HepG2 (cell line): ENCODE measurements around the gene ATAD3C. TPM values are rescaled to one million over a fixed set of nuclear protein-coding genes. Genes with fewer than 3 reads are reported as not detected.

Experiments
- CBX2 ChIP-seq, 2 experiments: fragments of 200-600 bp in 1 of 2; sonication (generic); formaldehyde crosslinking in 1 of 2; IDR thresholded peaks; 2 replicates each; pipeline versions ENCODE4 v1.7.0 to v1.8.1; 2018 to 2022; ENCODE audit warnings: low read depth in 2 of 2, low read length in 1 of 2, mild to moderate bottlenecking in 1 of 2, missing genetic modification reagents in 1 of 2
- EZH2 ChIP-seq: conservative IDR thresholded peaks from 2 replicates; pipeline ENCODE4 v1.6.1; 2012; ENCODE audit warnings: mild to moderate bottlenecking, low read depth, low read length, moderate library complexity
- GPN1 ChIP-seq: sonication (generic); formaldehyde crosslinking; IDR thresholded peaks from 2 replicates; pipeline ENCODE4 v1.5.1; 2020; ENCODE audit warnings: missing genetic modification reagents, borderline replicate concordance
- KDM3A ChIP-seq: IDR thresholded peaks from 2 replicates; pipeline ENCODE4 v1.6.1; 2018; ENCODE audit warnings: low read depth, missing compliant biosample characterization
- KIAA2018 ChIP-seq: sonication (generic); formaldehyde crosslinking; IDR thresholded peaks from 2 replicates; pipeline ENCODE4 v1.5.0; 2020; ENCODE audit warnings: mild to moderate bottlenecking, missing genetic modification reagents, borderline replicate concordance
- MLXIP ChIP-seq: sonication (generic); formaldehyde crosslinking; IDR thresholded peaks from 2 replicates; pipeline ENCODE4 v1.9.0; 2021; ENCODE audit warnings: missing genetic modification reagents, borderline replicate concordance
- ONECUT2 ChIP-seq: sonication (generic); formaldehyde crosslinking; IDR thresholded peaks from 2 replicates; pipeline ENCODE4 v1.4.0; 2020; ENCODE audit warnings: missing genetic modification reagents
- PCBP2 ChIP-seq: fragments of 200-400 bp; formaldehyde crosslinking; optimal IDR thresholded peaks from 2 replicates; pipeline ENCODE3; 2018; ENCODE audit warnings: low read length, low read depth; ENCODE audit not compliant: poor library complexity, severe bottlenecking
- SRF ChIP-seq: IDR thresholded peaks from 2 replicates; pipeline ENCODE4 v1.6.1; 2011; ENCODE audit warnings: mild to moderate bottlenecking, low read depth, low read length, moderate library complexity
- TIGD3 ChIP-seq: sonication (generic); formaldehyde crosslinking; IDR thresholded peaks from 2 replicates; pipeline ENCODE4 v1.5.1; 2020; ENCODE audit warnings: mild to moderate bottlenecking, missing genetic modification reagents, borderline replicate concordance
- ZBTB39 ChIP-seq: sonication (generic); formaldehyde crosslinking; IDR thresholded peaks from 2 replicates; pipeline ENCODE4 v1.5.0; 2020; ENCODE audit warnings: missing genetic modification reagents
- ZNF225 ChIP-seq: sonication (generic); formaldehyde crosslinking; IDR thresholded peaks from 2 replicates; pipeline ENCODE4 v1.4.0; 2020; ENCODE audit warnings: mild to moderate bottlenecking, missing genetic modification reagents
- ZNF776 ChIP-seq: sonication (generic); formaldehyde crosslinking; IDR thresholded peaks from 2 replicates; pipeline ENCODE4 v1.4.0; 2020; ENCODE audit warnings: mild to moderate bottlenecking, missing genetic modification reagents
- polyA plus RNA-seq, 8 experiments: library from polyadenylated mRNA; depleted of rRNA in 3 of 8; stranded (reverse) in 7 of 8; unstranded in 1 of 8; fragments of >200 nt; fragmentation: Illumina TruSeq in 4 of 8; extraction: Trizol in 4 of 8; gene quantifications; 2 replicates each; pipeline versions ENCODE4 v1.2.1 to v1.2.3, GENCODE V29; 2011 to 2016; ENCODE audit warnings: low read depth in 4 of 8, missing spikeins in 1 of 8, mixed read lengths in 1 of 8; ENCODE audit not compliant: insufficient read depth in 1 of 8
- total RNA-seq, 5 experiments: library from RNA; depleted of rRNA; stranded (reverse); fragments of >200 nt; fragmentation: Illumina TruSeq; extraction: Trizol; gene quantifications; 2 replicates each; pipeline ENCODE4 v1.2.3, GENCODE V29; 2016; ENCODE audit warnings: low read depth in 1 of 5

Gene ATAD3C
- total and polyA plus RNA-seq, 2 of the 13 experiments (the other 11 are each of a cell fraction or from before 2014, with no cell fraction given): 2.4 to 3.2 TPM

- TF ChIP-seq KIAA2018 (CRISPR knock-in tag): no peak
- TF ChIP-seq EZH2: no peak
- no peak for TF ChIP-seq GPN1 (CRISPR knock-in tag)
- TF ChIP-seq CBX2 (IDR thresholded peaks at IDR 0.05; ENCODE audit: low read depth, low read length): no peak
- TF ChIP-seq CBX2 (CRISPR knock-in tag; IDR thresholded peaks at IDR 0.05; ENCODE audit: low read depth): no peak
- no peak for TF ChIP-seq PCBP2
- 0 out of 2 replicates have a peak, but pooled peaks have one; percentile 29 for TF ChIP-seq KDM3A
- no peak for TF ChIP-seq ZBTB39 (CRISPR knock-in tag)
- TF ChIP-seq ONECUT2 (CRISPR knock-in tag): no peak
- TF ChIP-seq SRF: peak; percentile 59; the same call in 1 of the 2 replicates
- TF ChIP-seq MLXIP (CRISPR knock-in tag): no peak
- TF ChIP-seq TIGD3 (CRISPR knock-in tag): no peak
- TF ChIP-seq ZNF225: no peak
- TF ChIP-seq ZNF776 (CRISPR knock-in tag): 0 out of 2 replicates have a peak, but pooled peaks have one; percentile 24
Observed at GRCh38 chr1:1471389-1472052, 22.0 kb downstream of the ATAD3C start, which contains the start of gene ATAD3B (continued).
